K562 (cell line): Measurements from ENCODE around the gene MEIS1. TPM values are rescaled to one million over a fixed set of nuclear protein-coding genes. Genes with fewer than 3 reads are reported as not detected.

Experiments
- CBX8 ChIP-seq: fragments of 200-600 bp; sonication (generic); IDR thresholded peaks from 2 replicates; pipeline ENCODE4 v1.6.1; 2012; ENCODE audit warnings: borderline replicate concordance, mixed run types, low read depth, mild to moderate bottlenecking, moderate library complexity, mixed read lengths, low read length, control low read depth, inconsistent platforms; ENCODE audit not compliant: poor library complexity, severe bottlenecking; ENCODE audit errors: extremely low read depth
- HNRNPLL ChIP-seq: fragments of 200-400 bp; formaldehyde crosslinking; IDR thresholded peaks from 2 replicates; pipeline ENCODE4 v1.6.1; 2017; ENCODE audit warnings: low read length, low read depth, mild to moderate bottlenecking; ENCODE audit not compliant: poor library complexity, severe bottlenecking
- KAT7 ChIP-seq: sonication (generic); formaldehyde crosslinking; IDR thresholded peaks from 2 replicates; pipeline ENCODE4 v1.8.0; 2022; ENCODE audit warnings: missing genetic modification reagents, mild to moderate bottlenecking, borderline replicate concordance
- NCOA6 ChIP-seq: fragments of 450-650 bp; IDR thresholded peaks from 2 replicates; pipeline ENCODE4 v1.6.1; 2017; ENCODE audit warnings: mild to moderate bottlenecking
- RBM15 ChIP-seq: fragments of 200-400 bp; formaldehyde crosslinking; IDR thresholded peaks from 2 replicates; pipeline ENCODE4 v1.6.1; 2018; ENCODE audit warnings: mild to moderate bottlenecking, low read length, moderate library complexity; ENCODE audit not compliant: insufficient read depth
- SMAD2 ChIP-seq: fragments of 150-350 bp; IDR thresholded peaks from 2 replicates; pipeline ENCODE4 v1.6.1; 2014; ENCODE audit warnings: low read depth, mild to moderate bottlenecking, low read length
- ZFP30 ChIP-seq: fragments of 250-450 bp; sonication (Bioruptor Pico); IDR thresholded peaks from 2 replicates; pipeline ENCODE4 v1.8.0; 2022; ENCODE audit warnings: moderate library complexity, mild to moderate bottlenecking, inconsistent platforms, borderline replicate concordance
- polyA plus RNA-seq, 8 experiments: library from polyadenylated mRNA; depleted of rRNA in 4 of 8; stranded (reverse) in 5 of 8; unstranded in 3 of 8; fragments of >200 nt; fragmentation: Nextera tagmentation in 2 of 8; fragmentation: Illumina TruSeq in 1 of 8; extraction: Ambion mirVana in 2 of 8; extraction: Trizol in 1 of 8; gene quantifications; 2 replicates each; pipeline versions ENCODE4 v1.2.1 to v1.2.3, GENCODE V29; 2011 to 2014; ENCODE audit warnings: inconsistent platforms in 1 of 8, missing spikeins in 1 of 8
- total RNA-seq, 7 experiments: library from RNA; depleted of rRNA in 6 of 7; stranded (reverse); fragments of >200 nt in 6 of 7; fragmentation: Illumina TruSeq in 2 of 7; extraction: Trizol in 2 of 7; gene quantifications; 2 replicates each; pipeline versions ENCODE4 v1.2.1 to v1.2.3, GENCODE V29; 2011 to 2021; ENCODE audit warnings: low replicate concordance in 1 of 7
- TF ChIP-seq, protein P1 (sequence below): sonication (generic); formaldehyde crosslinking; IDR thresholded peaks from 2 replicates; pipeline ENCODE4 v1.8.1; 2023; ENCODE audit warnings: missing genetic modification reagents, mild to moderate bottlenecking, borderline replicate concordance

MEIS1 gene
- total and polyA plus RNA-seq, 9 of the 15 experiments (the other 6 are each of a cell fraction or from before 2014, with no cell fraction given), result 2.3 to 9.0 (median 5.9) TPM

DNA sequence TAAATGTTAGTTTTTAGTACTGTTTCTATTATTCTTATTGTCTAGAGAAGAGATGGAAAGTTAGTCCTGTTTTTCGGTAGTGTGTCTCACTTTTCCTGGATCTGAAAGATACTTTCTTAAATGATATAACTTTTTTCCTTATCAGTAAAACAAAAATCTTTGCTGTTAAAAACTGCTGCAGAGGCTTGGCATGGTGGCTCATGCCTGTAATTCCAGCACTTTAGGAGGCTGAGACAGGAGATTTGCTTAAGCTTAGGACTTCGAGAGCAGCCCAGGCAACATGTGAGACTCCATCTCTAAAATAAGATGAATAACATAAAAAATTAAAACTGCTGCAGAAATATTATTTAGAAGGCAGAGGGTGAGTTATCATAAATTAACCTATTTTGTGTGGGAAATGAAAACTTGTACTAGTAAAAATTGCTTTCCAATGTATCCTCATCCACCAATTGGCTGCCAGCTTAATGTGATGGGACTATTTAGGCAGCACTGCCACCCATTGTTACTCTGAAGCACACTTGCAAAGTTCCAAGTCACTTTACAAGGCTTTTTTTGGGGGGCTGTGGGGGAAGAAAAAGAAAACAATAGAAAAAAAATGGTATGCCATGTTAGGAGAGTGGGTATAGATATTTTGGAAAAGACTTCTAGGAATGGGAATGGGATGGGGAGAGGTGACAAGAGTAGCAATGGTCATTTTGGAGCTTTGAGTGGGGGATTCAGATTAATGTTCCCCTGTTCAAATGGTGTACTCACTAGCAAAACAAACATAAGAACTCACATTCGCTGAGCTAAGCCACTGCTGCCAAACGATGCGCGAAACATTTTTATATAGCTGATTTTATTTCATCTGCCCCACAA is 62.7 kb downstream of the MEIS1 start (continued):
- TF ChIP-seq, protein P1, sequence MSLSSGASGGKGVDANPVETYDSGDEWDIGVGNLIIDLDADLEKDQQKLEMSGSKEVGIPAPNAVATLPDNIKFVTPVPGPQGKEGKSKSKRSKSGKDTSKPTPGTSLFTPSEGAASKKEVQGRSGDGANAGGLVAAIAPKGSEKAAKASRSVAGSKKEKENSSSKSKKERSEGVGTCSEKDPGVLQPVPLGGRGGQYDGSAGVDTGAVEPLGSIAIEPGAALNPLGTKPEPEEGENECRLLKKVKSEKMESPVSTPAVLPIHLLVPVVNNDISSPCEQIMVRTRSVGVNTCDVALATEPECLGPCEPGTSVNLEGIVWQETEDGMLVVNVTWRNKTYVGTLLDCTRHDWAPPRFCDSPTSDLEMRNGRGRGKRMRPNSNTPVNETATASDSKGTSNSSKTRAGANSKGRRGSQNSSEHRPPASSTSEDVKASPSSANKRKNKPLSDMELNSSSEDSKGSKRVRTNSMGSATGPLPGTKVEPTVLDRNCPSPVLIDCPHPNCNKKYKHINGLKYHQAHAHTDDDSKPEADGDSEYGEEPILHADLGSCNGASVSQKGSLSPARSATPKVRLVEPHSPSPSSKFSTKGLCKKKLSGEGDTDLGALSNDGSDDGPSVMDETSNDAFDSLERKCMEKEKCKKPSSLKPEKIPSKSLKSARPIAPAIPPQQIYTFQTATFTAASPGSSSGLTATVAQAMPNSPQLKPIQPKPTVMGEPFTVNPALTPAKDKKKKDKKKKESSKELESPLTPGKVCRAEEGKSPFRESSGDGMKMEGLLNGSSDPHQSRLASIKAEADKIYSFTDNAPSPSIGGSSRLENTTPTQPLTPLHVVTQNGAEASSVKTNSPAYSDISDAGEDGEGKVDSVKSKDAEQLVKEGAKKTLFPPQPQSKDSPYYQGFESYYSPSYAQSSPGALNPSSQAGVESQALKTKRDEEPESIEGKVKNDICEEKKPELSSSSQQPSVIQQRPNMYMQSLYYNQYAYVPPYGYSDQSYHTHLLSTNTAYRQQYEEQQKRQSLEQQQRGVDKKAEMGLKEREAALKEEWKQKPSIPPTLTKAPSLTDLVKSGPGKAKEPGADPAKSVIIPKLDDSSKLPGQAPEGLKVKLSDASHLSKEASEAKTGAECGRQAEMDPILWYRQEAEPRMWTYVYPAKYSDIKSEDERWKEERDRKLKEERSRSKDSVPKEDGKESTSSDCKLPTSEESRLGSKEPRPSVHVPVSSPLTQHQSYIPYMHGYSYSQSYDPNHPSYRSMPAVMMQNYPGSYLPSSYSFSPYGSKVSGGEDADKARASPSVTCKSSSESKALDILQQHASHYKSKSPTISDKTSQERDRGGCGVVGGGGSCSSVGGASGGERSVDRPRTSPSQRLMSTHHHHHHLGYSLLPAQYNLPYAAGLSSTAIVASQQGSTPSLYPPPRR (CRISPR knock-in tag), result no peak
- no peak for TF ChIP-seq ZFP30
- TF ChIP-seq SMAD2, result no peak
- TF ChIP-seq KAT7 (CRISPR knock-in tag), result no peak
- TF ChIP-seq RBM15, result no peak
- TF ChIP-seq HNRNPLL, result no peak
- no peak for TF ChIP-seq NCOA6
- TF ChIP-seq CBX8, result no peak
